ENCODE results near the gene KCNA1.

DNA sequence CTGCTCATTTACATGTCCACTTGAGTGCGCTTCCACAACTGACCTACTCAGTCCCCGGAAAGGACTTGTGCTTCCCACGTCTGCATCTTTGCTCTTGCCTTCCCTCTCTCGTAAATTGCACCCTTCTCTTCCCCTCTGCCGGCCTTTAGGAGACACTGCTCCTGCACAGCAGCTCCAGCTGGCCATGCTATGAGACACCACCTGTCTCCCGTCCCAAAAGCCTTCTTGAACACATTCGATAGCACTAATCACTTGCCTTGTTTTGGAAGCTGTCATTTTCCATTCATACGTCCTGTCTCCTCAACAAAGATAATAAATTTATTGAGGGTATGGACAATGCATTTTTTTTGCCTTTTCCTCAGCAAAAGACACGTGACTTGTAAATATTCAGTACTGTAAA is 15.7 kb upstream of the KCNA1 start:
- TF ChIP-seq, protein P1, sequence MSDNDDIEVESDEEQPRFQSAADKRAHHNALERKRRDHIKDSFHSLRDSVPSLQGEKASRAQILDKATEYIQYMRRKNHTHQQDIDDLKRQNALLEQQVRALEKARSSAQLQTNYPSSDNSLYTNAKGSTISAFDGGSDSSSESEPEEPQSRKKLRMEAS (IDR thresholded peaks at IDR 0.05), result no peak
- TF ChIP-seq YY1 (IDR thresholded peaks at IDR 0.05; ENCODE audit: low read depth), result no peak
- TF ChIP-seq ZBTB7A (IDR thresholded peaks at IDR 0.05; ENCODE audit: low read depth), result no peak
- no peak for TF ChIP-seq RAD21 (IDR thresholded peaks at IDR 0.05; ENCODE audit: low read depth)
- no peak for TF ChIP-seq EP300 (IDR thresholded peaks at IDR 0.05; ENCODE audit: borderline replicate concordance)
- TF ChIP-seq FOXM1 (IDR thresholded peaks at IDR 0.05; ENCODE audit: borderline replicate concordance, low read depth), result no peak
- no peak for TF ChIP-seq EGR1 (IDR thresholded peaks at IDR 0.05)
- no peak for TF ChIP-seq TAF1 (IDR thresholded peaks at IDR 0.05; ENCODE audit: low read depth)
- TF ChIP-seq, protein P2, sequence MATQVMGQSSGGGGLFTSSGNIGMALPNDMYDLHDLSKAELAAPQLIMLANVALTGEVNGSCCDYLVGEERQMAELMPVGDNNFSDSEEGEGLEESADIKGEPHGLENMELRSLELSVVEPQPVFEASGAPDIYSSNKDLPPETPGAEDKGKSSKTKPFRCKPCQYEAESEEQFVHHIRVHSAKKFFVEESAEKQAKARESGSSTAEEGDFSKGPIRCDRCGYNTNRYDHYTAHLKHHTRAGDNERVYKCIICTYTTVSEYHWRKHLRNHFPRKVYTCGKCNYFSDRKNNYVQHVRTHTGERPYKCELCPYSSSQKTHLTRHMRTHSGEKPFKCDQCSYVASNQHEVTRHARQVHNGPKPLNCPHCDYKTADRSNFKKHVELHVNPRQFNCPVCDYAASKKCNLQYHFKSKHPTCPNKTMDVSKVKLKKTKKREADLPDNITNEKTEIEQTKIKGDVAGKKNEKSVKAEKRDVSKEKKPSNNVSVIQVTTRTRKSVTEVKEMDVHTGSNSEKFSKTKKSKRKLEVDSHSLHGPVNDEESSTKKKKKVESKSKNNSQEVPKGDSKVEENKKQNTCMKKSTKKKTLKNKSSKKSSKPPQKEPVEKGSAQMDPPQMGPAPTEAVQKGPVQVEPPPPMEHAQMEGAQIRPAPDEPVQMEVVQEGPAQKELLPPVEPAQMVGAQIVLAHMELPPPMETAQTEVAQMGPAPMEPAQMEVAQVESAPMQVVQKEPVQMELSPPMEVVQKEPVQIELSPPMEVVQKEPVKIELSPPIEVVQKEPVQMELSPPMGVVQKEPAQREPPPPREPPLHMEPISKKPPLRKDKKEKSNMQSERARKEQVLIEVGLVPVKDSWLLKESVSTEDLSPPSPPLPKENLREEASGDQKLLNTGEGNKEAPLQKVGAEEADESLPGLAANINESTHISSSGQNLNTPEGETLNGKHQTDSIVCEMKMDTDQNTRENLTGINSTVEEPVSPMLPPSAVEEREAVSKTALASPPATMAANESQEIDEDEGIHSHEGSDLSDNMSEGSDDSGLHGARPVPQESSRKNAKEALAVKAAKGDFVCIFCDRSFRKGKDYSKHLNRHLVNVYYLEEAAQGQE (IDR thresholded peaks at IDR 0.05; ENCODE audit: low read depth), result no peak
- TF ChIP-seq TCF12 (IDR thresholded peaks at IDR 0.05; ENCODE audit: low read depth), result no peak

All from Ishikawa (cell line).